ENCODE data around the gene SURF1.
"Not testable (repeated sequence)": the region's sequence is repeated elsewhere in the genome, so short reads cannot be mapped to it uniquely, and the experiment has no call there.

- TF ChIP-seq CTCF, POLR2A, EP300 (IDR thresholded peaks at IDR 0.05): not testable (repeated sequence)
Measured at GRCh38 chr9:133377280-133377679, 21.0 kb upstream of the SURF1 start.

Data from tibial nerve (tissue), 4 donors.